HG02885 (cell line): ENCODE measurements around the gene PHGDH.

ENCODE experiments used
- ATAC-seq: cut with Tn5 transposase; IDR thresholded peaks from one replicate; pipeline ENCODE4 v1.9.1; 2021; ENCODE audit warnings: mild to moderate bottlenecking; ENCODE audit not compliant: unreplicated experiment, poor library complexity

PHGDH gene

DNA sequence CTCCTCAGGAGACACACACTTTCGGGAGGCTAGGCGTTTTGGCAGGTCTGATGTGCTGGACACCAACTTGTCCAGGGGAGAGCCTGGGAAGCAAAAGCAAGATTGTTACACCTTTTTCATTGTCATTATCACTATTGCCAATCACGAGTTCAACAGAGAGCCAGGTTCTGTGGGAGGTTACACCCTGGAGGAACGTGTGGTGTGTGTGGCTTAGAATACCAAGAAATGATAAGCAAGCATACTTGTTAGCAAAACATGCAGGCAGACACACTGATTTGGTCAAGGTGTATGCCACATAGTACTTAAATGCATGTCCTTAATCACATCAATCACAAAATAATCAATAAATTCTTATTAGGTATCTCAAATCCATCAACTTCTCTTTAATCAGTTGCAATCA lies 40.9 kb downstream of the PHGDH start:
- no peak for ATAC-seq

GRCh38 chr1:119758584-119758983 lies 46.9 kb downstream of the PHGDH start:
- no peak for ATAC-seq

DNA sequence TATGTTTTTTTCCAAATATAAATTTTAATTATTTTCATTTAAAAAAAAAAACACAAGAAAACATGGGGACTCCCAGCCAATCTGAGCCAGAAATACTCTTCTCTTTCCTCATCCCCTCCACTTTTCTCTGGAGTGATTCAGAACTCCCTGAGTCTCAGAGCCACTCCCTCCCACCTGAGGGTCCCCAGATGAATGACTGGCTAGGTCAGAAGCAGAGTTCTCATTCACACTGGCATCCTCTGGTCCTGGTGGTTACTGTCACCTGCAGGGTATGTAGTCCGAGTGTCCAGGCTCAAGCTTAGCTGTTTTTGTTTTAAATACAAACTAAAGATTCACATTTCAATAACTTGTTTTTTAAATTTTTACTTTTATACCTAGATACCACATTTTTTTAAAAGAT lies 50.7 kb downstream of the PHGDH start:
- ATAC-seq: no peak

DNA sequence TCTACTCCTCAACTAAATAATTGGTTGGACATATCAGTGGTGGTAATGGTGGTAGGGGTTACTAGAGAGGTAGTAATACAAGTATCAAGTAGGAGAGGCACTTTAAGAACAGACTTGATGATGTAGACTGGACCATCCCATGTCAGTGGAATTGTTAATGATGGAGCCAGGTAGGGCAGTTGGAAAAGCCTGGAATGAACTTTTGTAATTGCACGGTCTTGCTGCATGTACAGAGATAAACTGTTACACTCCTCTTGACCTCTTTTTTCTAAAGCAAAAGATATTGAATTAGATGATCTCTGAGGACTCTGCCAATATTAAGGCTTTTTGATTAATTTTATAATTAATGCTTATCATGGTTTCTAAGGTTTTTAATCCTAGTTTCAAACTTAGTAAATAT lies 51.2 kb downstream of the PHGDH start:
- no peak for ATAC-seq

- ATAC-seq: no peak
Measured at GRCh38 chr1:119764220-119764619, 52.5 kb downstream of the PHGDH start.

DNA sequence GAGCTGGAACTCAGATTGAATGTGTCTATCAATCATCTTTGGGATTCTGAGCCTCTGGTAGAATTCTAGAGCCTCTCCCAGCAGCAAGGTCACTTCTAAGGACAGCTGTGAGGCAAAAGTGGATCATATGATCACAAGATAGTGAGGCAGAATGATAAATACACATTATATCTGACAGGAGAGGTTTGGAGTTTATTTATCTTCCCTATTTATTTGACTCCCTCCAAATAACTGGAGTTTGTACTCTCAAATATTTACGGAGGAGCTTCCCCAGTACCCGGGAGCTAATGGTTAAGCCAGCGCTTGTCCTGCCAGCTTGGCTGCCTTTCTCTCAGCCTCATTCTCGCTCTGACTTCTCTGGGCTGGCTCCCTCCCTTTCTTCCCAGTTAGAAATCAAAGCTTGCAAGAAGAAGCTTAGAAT lies 54.6 kb downstream of the PHGDH start:
- ATAC-seq: no peak

DNA sequence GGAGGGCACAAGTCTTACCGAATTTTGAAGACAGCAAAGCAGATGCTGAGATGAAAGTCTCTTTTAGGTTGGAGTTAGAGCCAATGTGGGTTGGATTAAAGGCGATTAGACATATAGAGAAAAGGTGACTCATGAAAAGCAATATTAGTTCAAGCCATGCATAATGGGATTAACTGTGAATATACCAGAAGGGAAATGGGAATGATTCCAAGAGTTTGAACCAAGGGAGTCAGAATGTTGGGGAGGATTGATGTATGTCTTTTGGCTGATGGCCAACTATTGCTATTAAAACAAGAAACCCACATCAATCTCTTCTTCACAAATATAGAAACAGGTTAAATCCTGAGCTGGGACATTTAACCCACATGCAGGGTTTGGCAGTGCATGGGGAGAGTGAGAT lies 55.8 kb downstream of the PHGDH start:
- no peak for ATAC-seq

DNA sequence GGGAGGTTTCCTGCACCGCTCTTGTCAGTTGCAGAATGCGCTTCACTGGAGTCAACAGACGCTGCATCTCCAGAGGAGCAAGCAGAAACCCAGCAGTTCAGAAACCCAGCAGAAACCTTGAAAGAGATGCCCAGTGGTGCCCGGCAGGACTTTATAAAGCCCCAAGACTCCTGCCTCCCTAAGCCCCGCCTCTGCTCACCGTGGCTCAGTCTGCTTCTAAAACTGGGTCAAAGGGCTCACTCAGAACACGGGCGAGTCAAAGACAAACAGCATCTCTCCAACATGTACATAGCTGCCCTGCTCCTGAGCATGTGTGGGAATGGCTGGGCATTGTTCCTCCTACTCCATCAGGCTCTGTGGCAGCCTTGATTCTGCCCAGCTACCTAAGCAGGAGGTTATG lies 57.0 kb downstream of the PHGDH start, which contains the start of gene HMGCS2:
HMGCS2 (minus strand) TSS at position 128 of the 400 bp plus-strand sequence; CDS start at position 67, 61 bp downstream.
- ATAC-seq: no peak

DNA sequence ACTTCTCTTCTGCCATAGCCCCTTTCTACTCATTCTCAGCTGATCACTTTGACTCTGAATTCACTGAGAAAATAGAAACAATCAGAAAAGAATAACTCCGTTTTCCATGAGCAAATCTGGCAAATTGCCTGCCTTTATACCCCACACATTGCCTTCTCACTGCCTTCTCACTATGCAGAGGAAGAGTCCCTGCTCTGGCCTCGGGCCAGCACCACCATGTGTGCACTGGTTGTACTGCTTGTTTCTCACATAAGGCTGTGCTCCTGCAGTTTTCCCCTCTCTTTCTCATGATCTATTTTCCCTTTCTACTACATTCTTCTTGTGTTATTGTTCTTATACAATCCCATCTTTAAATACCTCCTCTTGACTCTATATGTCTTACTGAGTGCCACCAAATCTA lies 59.3 kb downstream of the PHGDH start:
- ATAC-seq: no peak

DNA sequence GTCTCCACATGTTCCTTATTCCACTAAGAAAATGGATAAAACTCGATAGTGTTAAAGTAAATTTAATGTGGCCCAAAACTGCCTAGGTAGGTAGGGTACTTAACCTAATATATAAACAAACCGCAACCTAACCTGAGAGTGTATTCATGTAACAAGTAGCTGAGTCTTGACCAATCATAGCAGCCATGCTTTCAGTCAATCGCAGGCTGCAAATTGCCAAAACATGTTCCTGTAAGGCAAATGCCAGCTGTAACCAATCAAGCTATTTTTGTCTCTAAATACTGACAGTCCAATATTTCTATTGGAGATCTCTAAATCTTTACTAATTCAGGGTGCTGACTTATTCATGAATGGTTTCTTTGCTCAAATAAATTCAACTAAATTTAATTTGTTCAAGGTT lies 60.0 kb downstream of the PHGDH start:
- ATAC-seq: no peak

DNA sequence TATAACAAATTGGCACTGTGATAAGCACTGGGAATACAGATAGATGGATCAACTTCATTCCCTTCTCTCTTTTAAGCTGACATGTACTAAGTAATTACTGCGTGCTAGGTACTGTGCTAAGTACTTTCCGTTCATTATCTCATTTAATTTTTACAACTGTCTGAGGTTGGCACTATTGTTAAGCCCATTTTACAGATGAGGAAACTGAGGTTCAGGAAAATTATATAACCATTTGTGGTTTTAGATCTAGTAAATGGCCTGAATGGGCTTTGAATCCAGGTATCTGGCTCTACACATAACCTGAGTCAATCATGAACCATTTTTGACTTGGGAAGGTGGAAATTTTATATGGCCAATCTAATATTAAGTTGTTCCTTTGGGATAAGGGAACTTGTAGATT lies 60.6 kb downstream of the PHGDH start:
- no peak for ATAC-seq

DNA sequence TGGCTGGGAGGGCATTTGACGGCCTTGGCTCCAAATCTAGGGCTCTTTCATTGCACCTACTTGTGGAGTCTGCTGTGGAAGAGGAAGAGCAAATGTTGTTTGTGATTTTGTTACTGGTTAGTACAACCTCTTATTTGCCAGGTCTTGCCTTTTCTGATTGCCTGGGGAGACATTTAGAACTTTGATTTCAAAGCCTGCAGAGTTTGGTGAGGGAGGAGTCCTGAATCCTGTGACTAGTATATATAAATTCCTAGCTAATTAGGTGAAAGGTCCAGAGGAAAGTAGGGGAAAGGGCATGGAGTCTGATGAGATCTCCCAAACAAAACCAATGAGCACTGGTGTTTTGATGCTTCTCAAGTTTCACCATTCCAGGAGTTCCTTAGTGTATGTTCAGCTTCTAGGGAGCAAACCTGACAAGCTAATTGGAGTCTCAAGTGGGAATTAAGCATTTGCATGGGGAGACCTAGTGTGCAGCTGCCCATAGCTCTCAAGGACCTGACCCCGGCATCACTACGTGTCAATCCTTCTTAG lies 62.0 kb downstream of the PHGDH start:
- ATAC-seq: no peak

GRCh38 chr1:119774746-119775490 lies 63.2 kb downstream of the PHGDH start:
- ATAC-seq: no peak

- ATAC-seq: no peak
Measured at GRCh38 chr1:119778359-119778758, 66.6 kb downstream of the PHGDH start.

GRCh38 chr1:119778886-119779560 lies 67.3 kb downstream of the PHGDH start:
- ATAC-seq: no peak

GRCh38 chr1:119779869-119780356 lies 68.2 kb downstream of the PHGDH start:
- ATAC-seq: no peak

DNA sequence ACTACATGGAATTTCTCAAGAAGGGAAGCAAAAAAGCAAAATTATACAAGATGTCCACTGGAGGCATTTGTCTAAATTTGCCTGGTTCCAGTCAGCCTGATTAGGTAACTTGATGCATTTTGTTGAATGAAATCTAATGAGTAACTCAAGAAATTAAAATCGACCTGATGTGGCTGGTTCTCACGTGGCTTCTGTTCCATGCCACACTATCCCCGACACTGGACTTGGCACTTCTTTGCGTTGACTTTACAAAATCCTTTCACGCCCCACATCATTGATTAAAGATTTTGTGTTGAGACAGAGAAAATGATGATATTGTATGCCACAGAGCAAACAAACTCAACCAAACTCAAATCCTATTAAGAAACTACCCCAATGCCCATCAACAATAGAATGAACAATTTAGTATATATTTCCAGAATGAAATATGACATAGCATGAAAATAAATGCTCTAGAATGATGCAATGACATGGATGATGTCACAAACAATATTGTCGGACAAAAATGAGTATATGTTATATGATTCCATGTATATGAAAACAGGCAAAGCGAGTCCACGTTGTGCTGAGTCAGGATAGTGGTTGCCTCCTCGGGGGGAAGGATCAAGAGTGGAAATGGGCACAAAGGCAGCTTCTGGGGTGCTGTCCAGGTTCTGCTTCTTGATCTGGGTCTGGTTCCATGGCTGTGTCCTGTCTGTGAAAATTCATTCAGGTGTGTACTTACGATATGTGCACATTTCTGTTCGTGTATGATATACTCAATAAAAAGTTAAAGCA lies 69.9 kb downstream of the PHGDH start:
- no peak for ATAC-seq

DNA sequence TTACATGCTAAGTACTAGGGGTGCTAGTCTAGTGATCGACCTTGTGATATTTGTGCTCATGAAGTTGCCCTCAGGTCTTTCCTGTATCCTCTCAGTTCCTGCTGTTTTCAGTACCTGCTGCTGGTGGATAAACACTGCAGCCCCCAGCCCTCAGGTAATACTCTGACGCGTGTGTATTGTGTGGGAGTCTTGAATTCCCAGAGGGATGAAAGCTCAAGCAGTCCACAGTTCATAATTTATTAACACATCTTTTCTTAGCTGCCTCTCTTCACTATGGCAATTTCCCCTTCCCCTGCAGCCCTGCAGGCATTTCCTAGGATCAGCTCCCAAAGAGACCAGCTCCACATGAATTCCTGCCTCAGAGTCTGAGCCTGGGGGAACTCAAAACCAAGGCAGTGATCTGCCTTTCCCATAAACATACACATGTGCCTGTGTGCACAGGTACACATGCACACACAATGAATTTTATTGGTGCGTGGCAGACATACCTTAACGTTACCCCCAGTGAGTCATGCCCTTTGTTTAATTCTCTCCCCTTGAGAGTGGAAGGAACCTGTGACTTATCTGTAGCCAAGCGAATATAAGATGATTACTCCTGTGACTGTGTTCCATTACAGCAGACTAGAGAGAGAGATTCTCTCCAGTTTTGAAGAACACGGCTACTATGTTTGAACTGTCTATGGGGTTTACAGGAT lies 71.0 kb downstream of the PHGDH start:
- no peak for ATAC-seq

GRCh38 chr1:119783354-119784185 lies 71.8 kb downstream of the PHGDH start:
- no peak for ATAC-seq
